HCT116 (cell line): Measurements from ENCODE around the gene IL1RAPL1. TPM values are rescaled to one million over a fixed set of nuclear protein-coding genes. Genes with fewer than 3 reads are reported as not detected.

Experiments
- ATAC-seq: fragments of 200-7000 bp; cut with Tn5 transposase; 2 replicates; pipeline ENCODE4 v1.9.1; 2020; ENCODE audit warnings: mild to moderate bottlenecking, moderate library complexity
- BruUV-seq: library from RNA; stranded (reverse); fragments of 400-500 nt; replicated peaks from 2 replicates; lab custom pipeline; 2021; lab: Mats Ljungman, UMichigan
- CTCF ChIA-PET: fragments of 300-600 bp; sonication (Branson Sonifier 250); formaldehyde crosslinking; loops from one replicate; lab custom pipeline; 2021; ENCODE audit warnings: antibody characterized with exemption; lab: Charles Lee
- POLR2A ChIA-PET: fragments of 300-600, 350-600 bp; sonication (Branson Sonifier 250); formaldehyde crosslinking; loops from one replicate; lab custom pipeline; 2021; ENCODE audit warnings: antibody characterized with exemption; lab: Charles Lee
- RAD21 ChIA-PET, 2 experiments: fragments of 300-600 bp; sonication (Branson Sonifier 250); formaldehyde crosslinking; loops; one replicate each; lab custom pipeline; 2023; ENCODE audit warnings: low total read pairs in 2 of 2; ENCODE audit not compliant: uncharacterized antibody in 2 of 2, unreplicated experiment in 2 of 2, low non-redundant PET in 1 of 2; lab: Charles Lee
- DNase-seq: peaks from one replicate; pipeline ENCODE4 v3.0.0-alpha.2; 2010; ENCODE audit warnings: low read depth, low spot score
- H2AFZ ChIP-seq: fragments of 200-600 bp; shearing (Covaris generic), sonication (generic); 2 replicates; pipeline ENCODE4 v1.6.1; 2017; ENCODE audit warnings: low read depth, mixed run types, mixed read lengths, antibody characterized with exemption, low read length; ENCODE audit not compliant: poor library complexity, severe bottlenecking
- H3K27ac ChIP-seq: 2 replicates; pipeline ENCODE4 v1.5.1; 2012; ENCODE audit warnings: low read depth, low read length
- H3K27me3 ChIP-seq: fragments of 200-600 bp; sonication (generic); 2 replicates; pipeline ENCODE4 v1.6.1; 2016; ENCODE audit warnings: mixed run types, low read length, mixed read lengths; ENCODE audit not compliant: insufficient read depth
- H3K36me3 ChIP-seq, 2 experiments: fragments of 200-500 bp in 1 of 2; fragments of 200-600 bp in 1 of 2; sonication (Bioruptor generic) in 1 of 2; sonication (generic) in 1 of 2; 2 replicates each; pipeline versions ENCODE4 v1.5.1 to v1.6.1; 2014 to 2016; ENCODE audit warnings: low read length in 2 of 2, inconsistent platforms in 1 of 2, mixed read lengths in 1 of 2, mixed run types in 1 of 2; ENCODE audit not compliant: insufficient read depth in 2 of 2, control insufficient read depth in 1 of 2
- H3K4me1 ChIP-seq, 2 experiments: fragments of 200-600 bp in 1 of 2; sonication (generic) in 1 of 2; 2 replicates each; pipeline versions ENCODE4 v1.5.1 to v1.6.1; 2012 to 2017; ENCODE audit warnings: low read length in 2 of 2, inconsistent platforms in 1 of 2, mild to moderate bottlenecking in 1 of 2, mixed read lengths in 1 of 2, mixed run types in 1 of 2, moderate library complexity in 1 of 2; ENCODE audit not compliant: insufficient read depth in 2 of 2, control insufficient read depth in 1 of 2
- H3K4me2 ChIP-seq: fragments of 200-600 bp; sonication (generic); 2 replicates; pipeline ENCODE4 v1.6.1; 2017; ENCODE audit warnings: mixed run types, low read length, mixed read lengths
- H3K4me3 ChIP-seq, 2 experiments: fragments of 200-600 bp in 1 of 2; sonication (generic) in 1 of 2; replicated peaks in 1 of 2; 2 replicates each; pipeline ENCODE4 v1.5.1; 2011 to 2016; ENCODE audit warnings: low read length in 2 of 2, control low read depth in 1 of 2, low read depth in 1 of 2, mild to moderate bottlenecking in 1 of 2, mixed read lengths in 1 of 2, mixed run types in 1 of 2
- H3K79me2 ChIP-seq: fragments of 200-600 bp; sonication (generic); 2 replicates; pipeline ENCODE4 v1.6.1; 2017; ENCODE audit warnings: mild to moderate bottlenecking, mixed run types, low read length, moderate library complexity, mixed read lengths; ENCODE audit not compliant: insufficient read depth
- H3K9ac ChIP-seq: fragments of 200-600 bp; sonication (generic); 2 replicates; pipeline ENCODE4 v1.6.1; 2016; ENCODE audit warnings: low read length, mixed read lengths
- H3K9me2 ChIP-seq: fragments of 200-600 bp; sonication (generic), shearing (Covaris generic); 2 replicates; pipeline ENCODE4 v1.6.1; 2017; ENCODE audit warnings: mixed run types, mild to moderate bottlenecking, moderate library complexity; ENCODE audit not compliant: insufficient read depth
- H3K9me3 ChIP-seq, 2 experiments: fragments of 200-500 bp in 1 of 2; fragments of 200-600 bp in 1 of 2; sonication (Bioruptor generic) in 1 of 2; sonication (generic) in 1 of 2; 2 replicates each; pipeline ENCODE4 v1.6.1; 2014 to 2017; ENCODE audit warnings: low read length in 2 of 2, mixed read lengths in 2 of 2, inconsistent platforms in 1 of 2, low read depth in 1 of 2, mild to moderate bottlenecking in 1 of 2, mixed run types in 1 of 2, moderate library complexity in 1 of 2; ENCODE audit not compliant: control insufficient read depth in 1 of 2, insufficient read depth in 1 of 2
- H4K20me1 ChIP-seq: fragments of 200-600 bp; sonication (generic), shearing (Covaris generic); 2 replicates; pipeline ENCODE4 v1.6.1; 2017; ENCODE audit warnings: mixed run types, mild to moderate bottlenecking, moderate library complexity; ENCODE audit not compliant: insufficient read depth
- EGR1 ChIP-seq: IDR thresholded peaks from 2 replicates; pipeline ENCODE4 v1.6.1; 2012; ENCODE audit warnings: low read depth
- EZH2 ChIP-seq: fragments of 200-600 bp; sonication (generic); IDR thresholded peaks from 2 replicates; pipeline ENCODE4 v1.6.1; 2017; ENCODE audit warnings: antibody characterized with exemption, mixed run types
- EZH2phosphoT487 ChIP-seq: fragments of 200-600 bp; IDR thresholded peaks from 2 replicates; pipeline ENCODE4 v1.6.1; 2018; ENCODE audit warnings: antibody characterized with exemption, borderline replicate concordance
- JUND ChIP-seq: IDR thresholded peaks from 2 replicates; pipeline ENCODE4 v1.6.1; 2012
- RAD21 ChIP-seq: IDR thresholded peaks from 2 replicates; pipeline ENCODE4 v1.6.1; 2012; ENCODE audit warnings: low read depth, mild to moderate bottlenecking
- SP1 ChIP-seq: IDR thresholded peaks from 2 replicates; pipeline ENCODE4 v1.6.1; 2012; ENCODE audit warnings: low read depth
- SRF ChIP-seq: IDR thresholded peaks from 2 replicates; pipeline ENCODE4 v1.6.1; 2012; ENCODE audit warnings: low read depth
- intact Hi-C: fragments of 100-400 bp; cut with micrococcal nuclease; formaldehyde crosslinking; loops from 2 replicates; pipeline ENCODE4 v1.10.0; 2022
- total RNA-seq: library from RNA; stranded (reverse); gene quantifications from one replicate; pipeline ENCODE4 v1.2.1, GENCODE V29; 2021; ENCODE audit not compliant: unreplicated experiment
- TF ChIP-seq, protein P1 (sequence below): IDR thresholded peaks from 2 replicates; pipeline ENCODE4 v1.6.1; 2012; ENCODE audit warnings: low read depth
- TF ChIP-seq, protein P2 (sequence below), 3 experiments: fragments of 200-600 bp in 1 of 3; sonication (generic) in 1 of 3; IDR thresholded peaks in 2 of 3; conservative IDR thresholded peaks in 1 of 3; 2 replicates each; pipeline ENCODE4 v1.5.1; 2012 to 2017; ENCODE audit warnings: low read depth in 2 of 3, low read length in 2 of 3, antibody characterized with exemption in 1 of 3, borderline replicate concordance in 1 of 3, control low read depth in 1 of 3, mild to moderate bottlenecking in 1 of 3, mixed read lengths in 1 of 3, mixed run types in 1 of 3, moderate library complexity in 1 of 3; ENCODE audit not compliant: insufficient read depth in 1 of 3
- TF ChIP-seq, protein P3 (sequence below): IDR thresholded peaks from 2 replicates; pipeline ENCODE4 v1.6.1; 2012

IL1RAPL1 gene
- total RNA-seq, 1 experiment from 2014 or later: 2.8 TPM

DNA sequence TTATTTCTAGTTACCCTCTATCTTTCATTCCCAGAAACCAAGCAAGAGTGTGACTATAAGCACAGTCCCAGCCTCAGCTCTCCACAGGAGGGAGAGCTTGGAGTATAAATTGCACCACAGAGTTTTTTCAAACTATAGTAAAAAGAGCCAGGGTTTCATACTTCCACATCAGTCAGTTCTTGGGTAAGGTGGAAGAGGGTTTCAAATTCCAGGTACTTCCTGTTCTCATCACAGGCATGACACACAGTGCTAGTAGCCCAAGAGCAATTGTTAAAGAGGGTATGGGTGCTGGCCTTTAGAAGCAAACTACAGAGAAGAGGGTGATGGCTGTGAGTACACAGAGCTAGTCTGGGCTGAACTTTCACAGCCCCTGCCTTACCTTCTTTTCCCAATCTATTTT lies 5.7 kb upstream of the IL1RAPL1 start:
- peak overlapping the region; percentile 32 for H3K4me2 ChIP-seq

DNA sequence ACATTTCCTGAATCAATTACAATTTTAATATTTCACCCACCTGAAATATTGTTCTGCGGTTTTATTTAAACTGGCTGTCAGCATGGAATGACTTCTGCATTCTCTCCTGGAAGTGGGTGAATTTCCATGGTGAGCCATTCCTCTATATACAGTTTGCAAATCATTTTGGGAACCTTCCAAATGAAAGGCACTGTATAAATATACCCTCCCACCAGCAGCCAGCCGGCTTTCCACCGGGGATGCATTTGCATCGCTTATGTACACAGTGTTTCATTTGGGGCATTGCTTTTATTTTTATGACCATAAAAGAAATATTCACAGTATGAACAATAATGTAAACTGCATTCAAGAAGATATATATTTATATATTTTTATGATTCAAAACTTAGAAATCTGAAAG lies 4.7 kb upstream of the IL1RAPL1 start:
- intact Hi-C loops: loop anchor here (10.0 kb wide), 1 partner anchor 658 kb away; no protein-coding TSS in a partner anchor
- no peaks in the 10 kb centered on the region for H4K20me1 ChIP-seq
- no peaks in the 10 kb centered on the region for H3K27me3 ChIP-seq
- no peaks in the 10 kb centered on the region for H3K36me3 ChIP-seq
- H3K4me3 ChIP-seq: no peak overlapping the region
- no peak overlapping the region for H2AFZ ChIP-seq
- no peak for DNase-seq
- peaks cover 2% of the 10 kb centered on the region for H3K79me2 ChIP-seq
- no TSS peak for BruUV-seq
- no peak for ATAC-seq
- TF ChIP-seq SP1 (no peak), EZH2phosphoT487 (no peak), EGR1 (no peak), SRF (no peak), JUND (no peak), EZH2 (no peak)
- TF ChIP-seq, protein P1, sequence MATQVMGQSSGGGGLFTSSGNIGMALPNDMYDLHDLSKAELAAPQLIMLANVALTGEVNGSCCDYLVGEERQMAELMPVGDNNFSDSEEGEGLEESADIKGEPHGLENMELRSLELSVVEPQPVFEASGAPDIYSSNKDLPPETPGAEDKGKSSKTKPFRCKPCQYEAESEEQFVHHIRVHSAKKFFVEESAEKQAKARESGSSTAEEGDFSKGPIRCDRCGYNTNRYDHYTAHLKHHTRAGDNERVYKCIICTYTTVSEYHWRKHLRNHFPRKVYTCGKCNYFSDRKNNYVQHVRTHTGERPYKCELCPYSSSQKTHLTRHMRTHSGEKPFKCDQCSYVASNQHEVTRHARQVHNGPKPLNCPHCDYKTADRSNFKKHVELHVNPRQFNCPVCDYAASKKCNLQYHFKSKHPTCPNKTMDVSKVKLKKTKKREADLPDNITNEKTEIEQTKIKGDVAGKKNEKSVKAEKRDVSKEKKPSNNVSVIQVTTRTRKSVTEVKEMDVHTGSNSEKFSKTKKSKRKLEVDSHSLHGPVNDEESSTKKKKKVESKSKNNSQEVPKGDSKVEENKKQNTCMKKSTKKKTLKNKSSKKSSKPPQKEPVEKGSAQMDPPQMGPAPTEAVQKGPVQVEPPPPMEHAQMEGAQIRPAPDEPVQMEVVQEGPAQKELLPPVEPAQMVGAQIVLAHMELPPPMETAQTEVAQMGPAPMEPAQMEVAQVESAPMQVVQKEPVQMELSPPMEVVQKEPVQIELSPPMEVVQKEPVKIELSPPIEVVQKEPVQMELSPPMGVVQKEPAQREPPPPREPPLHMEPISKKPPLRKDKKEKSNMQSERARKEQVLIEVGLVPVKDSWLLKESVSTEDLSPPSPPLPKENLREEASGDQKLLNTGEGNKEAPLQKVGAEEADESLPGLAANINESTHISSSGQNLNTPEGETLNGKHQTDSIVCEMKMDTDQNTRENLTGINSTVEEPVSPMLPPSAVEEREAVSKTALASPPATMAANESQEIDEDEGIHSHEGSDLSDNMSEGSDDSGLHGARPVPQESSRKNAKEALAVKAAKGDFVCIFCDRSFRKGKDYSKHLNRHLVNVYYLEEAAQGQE: no peak
- TF ChIP-seq, protein P2, sequence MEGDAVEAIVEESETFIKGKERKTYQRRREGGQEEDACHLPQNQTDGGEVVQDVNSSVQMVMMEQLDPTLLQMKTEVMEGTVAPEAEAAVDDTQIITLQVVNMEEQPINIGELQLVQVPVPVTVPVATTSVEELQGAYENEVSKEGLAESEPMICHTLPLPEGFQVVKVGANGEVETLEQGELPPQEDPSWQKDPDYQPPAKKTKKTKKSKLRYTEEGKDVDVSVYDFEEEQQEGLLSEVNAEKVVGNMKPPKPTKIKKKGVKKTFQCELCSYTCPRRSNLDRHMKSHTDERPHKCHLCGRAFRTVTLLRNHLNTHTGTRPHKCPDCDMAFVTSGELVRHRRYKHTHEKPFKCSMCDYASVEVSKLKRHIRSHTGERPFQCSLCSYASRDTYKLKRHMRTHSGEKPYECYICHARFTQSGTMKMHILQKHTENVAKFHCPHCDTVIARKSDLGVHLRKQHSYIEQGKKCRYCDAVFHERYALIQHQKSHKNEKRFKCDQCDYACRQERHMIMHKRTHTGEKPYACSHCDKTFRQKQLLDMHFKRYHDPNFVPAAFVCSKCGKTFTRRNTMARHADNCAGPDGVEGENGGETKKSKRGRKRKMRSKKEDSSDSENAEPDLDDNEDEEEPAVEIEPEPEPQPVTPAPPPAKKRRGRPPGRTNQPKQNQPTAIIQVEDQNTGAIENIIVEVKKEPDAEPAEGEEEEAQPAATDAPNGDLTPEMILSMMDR (IDR thresholded peaks at IDR 0.05 in 2 of 3, conservative IDR thresholded peaks at IDR 0.05 in 1 of 3; ENCODE audit: borderline replicate concordance in 1 of 3, insufficient read depth in 1 of 3, low read depth in 2 of 3, low read length in 2 of 3): no peak
- H3K9me2 ChIP-seq: no peaks in the 10 kb centered on the region
- H3K4me2 ChIP-seq: no peak overlapping the region
- ChIA-PET RAD21 (no interaction called here), CTCF (no interaction called here), POLR2A (no interaction called here)
- H3K9me3 ChIP-seq: no peaks in the 10 kb centered on the region
- H3K27ac ChIP-seq: no peak overlapping the region
- no peak overlapping the region for H3K9ac ChIP-seq
- peaks cover 5 to 27% of the 10 kb centered on the region in 2 experiments; a peak in 3 of 4 replicates for H3K4me1 ChIP-seq

More for the DNA sequence above, 5.7 kb upstream of the IL1RAPL1 start:
- no peaks in the 10 kb centered on the region for H3K9me3 ChIP-seq
- no peaks in the 10 kb centered on the region for H3K36me3 ChIP-seq
- no peaks in the 10 kb centered on the region for H3K9me2 ChIP-seq
- peak overlapping the region; percentile 26 for H2AFZ ChIP-seq
- no peak overlapping the region for H3K4me3 ChIP-seq
- H3K27me3 ChIP-seq: no peaks in the 10 kb centered on the region
- H4K20me1 ChIP-seq: no peaks in the 10 kb centered on the region
- no peaks in the 10 kb centered on the region for H3K79me2 ChIP-seq
- ATAC-seq: peak; percentile 44; the same call in 1 of the 2 replicates
- CTCF ChIA-PET: no interaction called here
- intact Hi-C loops: loop anchor here (10.0 kb wide), 1 partner anchor 657 kb away; no protein-coding TSS in a partner anchor
- no peak overlapping the region for H3K9ac ChIP-seq
- H3K4me1 ChIP-seq: peaks cover 5 to 27% of the 10 kb centered on the region in 2 experiments; a peak in 3 of 4 replicates
- POLR2A ChIA-PET: no interaction called here
- TF ChIP-seq, protein P3, sequence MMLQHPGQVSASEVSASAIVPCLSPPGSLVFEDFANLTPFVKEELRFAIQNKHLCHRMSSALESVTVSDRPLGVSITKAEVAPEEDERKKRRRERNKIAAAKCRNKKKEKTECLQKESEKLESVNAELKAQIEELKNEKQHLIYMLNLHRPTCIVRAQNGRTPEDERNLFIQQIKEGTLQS: no peak
- TF ChIP-seq, protein P2 (IDR thresholded peaks at IDR 0.05 in 2 of 3, conservative IDR thresholded peaks at IDR 0.05 in 1 of 3; ENCODE audit: borderline replicate concordance in 1 of 3, insufficient read depth in 1 of 3, low read depth in 2 of 3, low read length in 2 of 3): peak in 2 of 3 experiments; percentile 2 to 17; a peak in 1 of 6 replicates
- peak; percentile 37; the same call in 1 of the 2 replicates for TF ChIP-seq RAD21
- RAD21 ChIA-PET: no interaction called here
- DNase-seq: no peak
- no TSS peak for BruUV-seq
- no peak overlapping the region for H3K27ac ChIP-seq
